T-helper 2 cell treated with Interferon-gamma antibody and Interleukin-4, amounts not matched to agents 5 μg/mL and 100 μg/mL, for 36 hours (primary cell): ENCODE data around the gene MSI2.
A peak's percentile ranks its signal among the peaks of the same experiment; 100 is the strongest.

Experiments
- DNase-seq: peaks from one replicate; pipeline ENCODE4 v3.0.0; 2021; ENCODE audit warnings: low spot score
- H3K27ac Mint-ChIP-seq: one replicate; pipeline ENCODE4 v1.8.0; 2021; ENCODE audit warnings: mild to moderate bottlenecking, mixed read lengths
- H3K27me3 Mint-ChIP-seq: one replicate; pipeline ENCODE4 v1.8.0; 2021; ENCODE audit warnings: low read depth, mixed read lengths
- H3K36me3 Mint-ChIP-seq: one replicate; pipeline ENCODE4 v1.8.0; 2021; ENCODE audit warnings: low read depth, mixed read lengths
- H3K4me1 Mint-ChIP-seq: one replicate; pipeline ENCODE4 v1.8.0; 2021; ENCODE audit warnings: low read depth, mixed read lengths
- H3K4me3 Mint-ChIP-seq: one replicate; pipeline ENCODE4 v1.8.0; 2022; ENCODE audit warnings: mild to moderate bottlenecking, moderate library complexity, mixed read lengths
- H3K9me3 Mint-ChIP-seq: one replicate; pipeline ENCODE4 v1.8.0; 2021; ENCODE audit warnings: mixed read lengths

MSI2 gene

DNA sequence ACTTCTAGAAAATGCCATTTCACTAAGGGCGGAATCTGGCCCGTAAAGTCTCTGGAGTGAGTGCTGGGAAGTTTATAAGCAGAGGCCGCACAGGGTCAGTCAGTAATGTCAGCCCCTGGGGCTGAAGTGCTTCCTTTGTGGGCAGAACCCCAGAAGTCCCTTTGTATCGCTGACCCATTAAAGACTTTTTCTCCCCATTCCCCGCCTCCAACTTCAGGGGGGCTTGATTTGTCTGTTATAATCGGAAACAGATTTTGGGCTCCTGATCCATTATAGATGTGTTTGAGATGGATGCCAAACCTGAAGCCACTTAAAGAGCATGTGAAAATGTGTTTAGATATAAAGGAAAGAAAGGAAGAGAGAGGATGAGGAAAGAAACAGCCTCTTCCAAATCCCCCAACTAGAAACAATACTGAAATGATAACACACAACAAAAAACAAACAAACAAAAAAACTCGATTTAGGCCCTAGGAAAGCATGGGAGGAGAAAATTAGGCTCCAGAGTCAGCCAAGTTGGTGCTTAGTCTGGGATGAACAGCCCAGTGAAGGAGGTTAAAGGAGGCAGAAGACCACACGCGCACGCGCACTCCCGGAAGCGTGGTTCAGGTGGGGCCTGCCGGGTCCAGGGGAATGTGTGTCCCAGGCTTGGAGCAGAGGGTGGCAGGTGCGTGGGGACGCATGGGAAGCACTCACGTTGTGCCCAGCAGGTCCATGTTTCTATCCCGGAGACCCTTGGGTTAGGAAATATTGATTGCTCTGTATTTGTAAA lies 27.1 kb downstream of the MSI2 start:
- Mint-ChIP-seq H3K4me1 (peaks cover 85% of the 10 kb centered on the region), H3K9me3 (no peaks in the 10 kb centered on the region), H3K27ac (peak overlapping the region; percentile 78), H3K36me3 (peaks cover 61% of the 10 kb centered on the region), H3K27me3 (no peaks in the 10 kb centered on the region), H3K4me3 (peak overlapping the region; percentile 63)
- no peak for DNase-seq

DNA sequence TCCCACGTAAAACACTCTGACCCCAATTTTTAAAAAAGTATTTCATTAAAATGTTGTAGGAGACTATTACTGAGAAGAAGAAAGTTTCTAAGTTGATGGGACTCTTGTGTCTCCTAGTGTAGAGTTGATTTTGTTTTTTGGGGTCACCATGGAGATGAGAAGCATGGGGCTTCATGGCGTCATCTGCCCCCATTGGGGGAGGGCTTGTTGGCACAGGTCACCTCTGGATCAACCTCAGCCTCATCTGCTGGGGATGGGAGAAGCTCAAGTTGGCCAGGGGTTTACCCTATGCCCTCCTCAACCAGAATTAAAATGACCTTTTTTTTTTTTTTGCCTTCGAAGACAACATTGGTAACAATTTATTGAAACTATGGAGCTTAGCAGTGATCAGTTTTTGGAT lies 28.3 kb downstream of the MSI2 start:
- Mint-ChIP-seq H3K4me3 (peak overlapping the region; percentile 80), H3K4me1 (peaks cover 80% of the 10 kb centered on the region), H3K36me3 (peaks cover 54% of the 10 kb centered on the region), H3K9me3 (no peaks in the 10 kb centered on the region), H3K27me3 (no peaks in the 10 kb centered on the region), H3K27ac (peak overlapping the region; percentile 94)
- DNase-seq = peak; percentile 37

DNA sequence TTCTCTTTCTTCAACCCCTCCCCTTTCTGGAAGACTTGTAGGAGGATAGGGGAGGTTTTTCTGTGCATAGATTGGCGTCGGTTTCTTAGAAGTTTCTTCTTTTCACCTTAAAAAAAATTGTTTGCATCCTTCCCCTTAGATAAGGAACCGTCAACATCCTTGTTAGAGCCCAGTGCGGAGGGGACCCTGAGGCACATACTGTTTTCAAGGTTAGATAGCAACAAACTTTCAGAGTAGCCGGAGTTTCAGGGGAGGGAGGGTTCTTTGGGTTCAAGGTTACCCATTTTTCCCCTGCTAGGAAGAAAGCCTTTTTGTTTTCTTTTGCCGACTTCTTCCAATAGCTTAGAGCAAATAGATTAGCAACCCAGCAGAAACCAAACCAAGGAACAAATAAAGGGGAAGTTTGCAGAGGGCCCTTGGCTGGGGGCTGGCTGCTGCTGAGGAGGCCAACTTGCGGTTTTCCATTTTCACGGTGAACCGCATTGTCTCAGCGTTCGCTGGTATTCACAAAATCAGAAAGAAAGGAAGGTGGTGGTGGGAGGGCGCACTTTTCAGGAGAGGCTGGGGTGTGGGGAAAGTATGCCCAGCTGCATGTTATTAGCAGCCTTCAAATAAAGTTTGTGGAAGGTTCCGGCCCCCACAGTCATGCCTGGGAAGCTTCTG lies 28.8 kb downstream of the MSI2 start:
- Mint-ChIP-seq H3K27ac (peak overlapping the region; percentile 94), H3K4me1 (peaks cover 75% of the 10 kb centered on the region), H3K36me3 (peaks cover 50% of the 10 kb centered on the region), H3K27me3 (no peaks in the 10 kb centered on the region), H3K9me3 (no peaks in the 10 kb centered on the region), H3K4me3 (peak overlapping the region; percentile 80)
- peak; percentile 80 for DNase-seq

DNA sequence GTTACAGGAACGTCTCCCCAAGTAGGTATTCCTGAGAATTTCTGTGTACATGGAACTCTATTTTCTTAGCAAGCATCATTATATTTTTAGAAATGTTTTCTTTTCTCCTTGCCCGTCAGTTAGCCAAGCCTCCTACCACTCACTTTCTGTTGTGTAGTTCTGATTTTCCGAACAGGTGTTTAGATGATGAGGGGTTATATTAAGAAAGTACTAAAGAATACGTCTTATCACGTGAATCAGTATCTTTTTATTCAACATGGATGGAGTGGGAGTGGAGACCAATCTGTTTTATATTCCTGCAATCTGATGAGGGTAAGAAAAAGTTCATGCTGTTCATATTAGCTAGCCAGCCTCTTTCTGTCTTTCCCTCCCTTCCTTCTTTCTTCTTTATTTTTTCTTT lies 29.4 kb downstream of the MSI2 start:
- Mint-ChIP-seq H3K4me1 (peaks cover 72% of the 10 kb centered on the region), H3K9me3 (no peaks in the 10 kb centered on the region), H3K27me3 (no peaks in the 10 kb centered on the region), H3K27ac (peak overlapping the region; percentile 94), H3K36me3 (peaks cover 48% of the 10 kb centered on the region), H3K4me3 (peak overlapping the region; percentile 80)
- DNase-seq = no peak

DNA sequence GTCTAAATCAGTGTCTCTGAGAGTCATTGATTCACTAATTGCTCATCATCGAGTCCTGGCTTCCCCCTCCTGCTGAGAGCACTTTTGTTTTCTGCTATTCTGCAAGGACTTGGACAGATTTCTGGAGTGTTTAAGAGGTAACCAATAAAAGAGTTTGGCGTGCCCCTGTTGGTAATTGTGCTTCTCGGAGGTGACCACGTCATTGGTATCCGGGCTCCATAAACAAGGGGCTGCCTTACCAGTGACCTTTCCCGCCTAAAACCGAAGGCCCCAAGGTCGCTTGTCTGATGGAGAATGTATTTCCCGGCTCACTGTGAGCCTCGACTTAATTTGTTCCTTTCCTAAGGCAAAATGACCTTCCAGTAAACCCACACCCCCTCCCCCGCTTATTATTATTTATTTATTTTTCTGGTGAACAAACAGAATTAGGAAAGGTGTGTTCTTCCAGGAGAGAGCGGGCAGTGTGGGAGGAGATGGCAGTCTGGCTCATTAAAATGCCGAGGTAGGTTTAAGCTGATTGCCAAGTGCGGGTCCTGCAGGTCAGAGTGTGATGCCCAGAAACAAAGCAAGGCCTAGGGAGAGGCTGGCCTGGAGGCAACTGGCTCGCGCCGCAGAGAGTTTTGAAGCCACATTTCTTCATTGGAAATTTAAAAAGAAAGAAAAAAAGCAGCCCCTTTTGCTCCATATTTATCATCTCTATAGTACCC lies 30.2 kb downstream of the MSI2 start:
- Mint-ChIP-seq H3K27me3 (no peaks in the 10 kb centered on the region), H3K9me3 (no peaks in the 10 kb centered on the region), H3K27ac (peak overlapping the region; percentile 94), H3K4me1 (peaks cover 65% of the 10 kb centered on the region), H3K36me3 (peaks cover 45% of the 10 kb centered on the region), H3K4me3 (peak overlapping the region; percentile 80)
- no peak for DNase-seq

GRCh38 chr17:57288040-57288772 lies 31.9 kb downstream of the MSI2 start:
- DNase-seq = no peak
- H3K27ac Mint-ChIP-seq = peak overlapping the region; percentile 7
- peaks cover 44% of the 10 kb centered on the region for H3K36me3 Mint-ChIP-seq
- H3K4me1 Mint-ChIP-seq = peaks cover 52% of the 10 kb centered on the region
- H3K4me3 Mint-ChIP-seq = no peak overlapping the region
- H3K27me3 Mint-ChIP-seq = no peaks in the 10 kb centered on the region
- no peaks in the 10 kb centered on the region for H3K9me3 Mint-ChIP-seq

- peaks cover 47% of the 10 kb centered on the region for H3K4me1 Mint-ChIP-seq
- DNase-seq = no peak
- H3K27me3 Mint-ChIP-seq = no peaks in the 10 kb centered on the region
- peaks cover 40% of the 10 kb centered on the region for H3K36me3 Mint-ChIP-seq
- H3K4me3 Mint-ChIP-seq = no peak overlapping the region
- H3K9me3 Mint-ChIP-seq = no peaks in the 10 kb centered on the region
- H3K27ac Mint-ChIP-seq = no peak overlapping the region
These were observed 32.4 kb downstream of the MSI2 start for GRCh38 chr17:57288773-57289121.

DNA sequence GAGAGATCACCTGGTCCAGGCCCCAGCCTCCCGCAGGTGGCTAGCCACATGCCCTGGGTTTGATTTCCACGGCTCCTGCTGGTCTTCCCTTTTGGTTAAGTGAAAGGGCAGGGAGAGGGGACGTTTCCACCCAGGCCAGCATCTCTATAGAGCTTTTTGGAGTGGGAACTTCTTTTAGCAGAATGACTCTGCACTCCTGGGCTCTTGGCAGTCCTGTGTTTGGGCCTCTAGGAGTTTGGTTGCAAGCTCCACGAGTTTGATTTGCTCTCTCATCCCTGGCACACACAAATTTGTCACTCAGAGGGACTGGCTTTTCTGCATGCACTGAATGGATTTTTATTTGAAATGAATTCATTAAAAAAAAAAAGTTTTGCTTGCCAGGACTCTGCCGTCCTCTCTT lies 32.8 kb downstream of the MSI2 start:
- no peaks in the 10 kb centered on the region for H3K27me3 Mint-ChIP-seq
- H3K36me3 Mint-ChIP-seq = peaks cover 42% of the 10 kb centered on the region
- H3K9me3 Mint-ChIP-seq = no peaks in the 10 kb centered on the region
- no peak for DNase-seq
- peaks cover 48% of the 10 kb centered on the region for H3K4me1 Mint-ChIP-seq
- no peak overlapping the region for H3K27ac Mint-ChIP-seq
- H3K4me3 Mint-ChIP-seq = no peak overlapping the region

- peaks cover 48% of the 10 kb centered on the region for H3K4me1 Mint-ChIP-seq
- DNase-seq = no peak
- H3K4me3 Mint-ChIP-seq = no peak overlapping the region
- peaks cover 42% of the 10 kb centered on the region for H3K36me3 Mint-ChIP-seq
- H3K27ac Mint-ChIP-seq = no peak overlapping the region
- H3K9me3 Mint-ChIP-seq = no peaks in the 10 kb centered on the region
- no peaks in the 10 kb centered on the region for H3K27me3 Mint-ChIP-seq
These were observed 33.3 kb downstream of the MSI2 start for GRCh38 chr17:57289613-57290012.

- no peak for DNase-seq
- Mint-ChIP-seq H3K27ac (no peak overlapping the region), H3K9me3 (no peaks in the 10 kb centered on the region), H3K4me1 (peaks cover 47% of the 10 kb centered on the region), H3K4me3 (no peak overlapping the region), H3K36me3 (peaks cover 52% of the 10 kb centered on the region), H3K27me3 (no peaks in the 10 kb centered on the region)
These were observed 34.7 kb downstream of the MSI2 start for GRCh38 chr17:57290981-57291380.

DNA sequence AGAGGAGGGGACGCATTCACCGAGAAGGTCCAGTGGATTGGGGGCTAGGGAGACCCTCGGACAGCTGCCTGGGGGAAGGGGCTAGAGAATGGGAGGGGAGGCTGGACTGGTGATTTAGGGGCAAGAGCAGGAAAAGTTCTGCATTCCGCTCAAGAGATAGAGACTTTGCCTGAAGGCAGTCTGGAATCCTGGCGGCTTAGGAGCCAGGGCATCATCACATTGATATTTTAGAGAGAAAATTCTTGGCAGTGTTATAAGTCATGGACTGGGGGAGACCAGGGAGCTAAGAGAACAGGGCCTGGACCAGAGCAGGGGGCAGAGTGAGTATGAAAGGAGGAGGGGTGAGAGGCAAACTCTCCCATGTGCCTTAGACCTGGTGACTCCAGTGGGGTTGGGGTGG lies 35.8 kb downstream of the MSI2 start:
- Mint-ChIP-seq H3K36me3 (peaks cover 53% of the 10 kb centered on the region), H3K27me3 (no peaks in the 10 kb centered on the region), H3K9me3 (no peaks in the 10 kb centered on the region), H3K27ac (peak overlapping the region; percentile 33), H3K4me3 (no peak overlapping the region), H3K4me1 (peaks cover 42% of the 10 kb centered on the region)
- no peak for DNase-seq

GRCh38 chr17:57293077-57293476 lies 36.8 kb downstream of the MSI2 start:
- Mint-ChIP-seq H3K4me1 (peaks cover 33% of the 10 kb centered on the region), H3K4me3 (no peak overlapping the region), H3K36me3 (peaks cover 55% of the 10 kb centered on the region), H3K9me3 (peaks cover 7% of the 10 kb centered on the region), H3K27me3 (no peaks in the 10 kb centered on the region), H3K27ac (no peak overlapping the region)
- no peak for DNase-seq

- Mint-ChIP-seq H3K4me1 (peaks cover 27% of the 10 kb centered on the region), H3K27me3 (no peaks in the 10 kb centered on the region), H3K9me3 (peaks cover 17% of the 10 kb centered on the region), H3K36me3 (peaks cover 65% of the 10 kb centered on the region), H3K4me3 (no peak overlapping the region), H3K27ac (peak overlapping the region; percentile 68)
- DNase-seq = no peak
These were observed 37.8 kb downstream of the MSI2 start for GRCh38 chr17:57294101-57294500.
